ENCODE measurements around the gene ZNRD2.

The ZNRD2 gene

DNA sequence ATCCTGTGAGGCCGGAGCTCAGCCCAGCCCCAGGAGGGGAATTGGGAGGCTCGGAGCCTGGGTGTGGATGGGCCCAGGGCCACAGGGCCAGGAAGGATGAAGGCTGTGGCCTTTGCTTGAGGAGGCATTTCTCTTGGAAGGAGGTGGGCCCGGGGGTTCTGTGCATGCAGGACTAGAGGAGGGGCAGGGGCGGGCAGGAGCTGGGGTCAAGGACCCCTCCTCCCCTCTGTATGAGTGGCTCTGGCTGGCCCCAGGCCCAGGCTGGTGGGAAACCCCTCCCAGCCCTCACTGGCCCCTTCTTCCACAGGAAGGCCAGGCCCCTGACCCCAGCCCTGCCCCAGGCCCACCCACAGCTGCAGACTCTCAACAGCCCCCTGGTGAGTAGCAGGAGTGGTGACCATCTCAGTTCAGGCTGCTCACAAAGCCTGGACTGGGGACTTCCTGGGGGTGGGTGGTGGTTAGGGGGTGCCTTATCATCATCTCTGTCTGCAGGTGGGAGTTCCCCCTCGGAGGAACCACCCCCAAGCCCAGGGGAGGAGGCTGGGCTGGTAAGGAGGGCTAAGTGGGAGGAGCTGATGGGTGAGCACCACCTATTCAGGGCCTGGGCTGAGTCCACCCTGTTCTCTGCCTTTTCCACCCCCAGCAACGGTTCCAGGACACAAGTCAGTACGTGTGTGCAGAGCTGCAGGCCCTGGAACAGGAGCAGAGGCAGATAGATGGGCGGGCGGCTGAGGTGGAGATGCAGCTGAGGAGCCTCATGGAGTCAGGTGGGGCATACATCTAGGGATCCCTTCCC is 19.4 kb downstream of the ZNRD2 start:
- no peak for DNase-seq

DNA sequence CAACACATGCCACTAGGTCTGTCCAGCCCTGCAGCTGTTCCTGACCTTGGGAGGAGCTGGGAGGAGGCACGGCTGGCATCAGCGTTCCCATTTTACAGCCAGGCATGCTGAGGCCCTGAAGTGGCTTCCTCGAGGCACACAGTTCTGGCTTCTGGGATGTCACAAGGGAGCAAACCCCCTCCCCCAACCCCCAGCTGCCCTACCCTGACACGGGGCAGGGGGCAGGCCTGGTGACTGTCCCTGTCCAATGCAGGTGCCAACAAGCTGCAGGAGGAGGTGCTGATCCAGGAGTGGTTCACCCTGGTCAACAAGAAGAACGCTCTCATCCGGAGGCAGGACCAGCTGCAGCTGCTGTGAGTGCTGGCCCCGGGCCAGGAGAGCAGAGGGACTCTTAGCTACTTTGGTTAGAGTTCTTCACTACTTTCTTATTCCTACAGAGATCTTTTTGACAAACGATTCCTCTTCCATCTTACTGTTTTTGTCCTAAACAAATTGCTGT is 20.0 kb downstream of the ZNRD2 start:
- no peak for DNase-seq

DNA sequence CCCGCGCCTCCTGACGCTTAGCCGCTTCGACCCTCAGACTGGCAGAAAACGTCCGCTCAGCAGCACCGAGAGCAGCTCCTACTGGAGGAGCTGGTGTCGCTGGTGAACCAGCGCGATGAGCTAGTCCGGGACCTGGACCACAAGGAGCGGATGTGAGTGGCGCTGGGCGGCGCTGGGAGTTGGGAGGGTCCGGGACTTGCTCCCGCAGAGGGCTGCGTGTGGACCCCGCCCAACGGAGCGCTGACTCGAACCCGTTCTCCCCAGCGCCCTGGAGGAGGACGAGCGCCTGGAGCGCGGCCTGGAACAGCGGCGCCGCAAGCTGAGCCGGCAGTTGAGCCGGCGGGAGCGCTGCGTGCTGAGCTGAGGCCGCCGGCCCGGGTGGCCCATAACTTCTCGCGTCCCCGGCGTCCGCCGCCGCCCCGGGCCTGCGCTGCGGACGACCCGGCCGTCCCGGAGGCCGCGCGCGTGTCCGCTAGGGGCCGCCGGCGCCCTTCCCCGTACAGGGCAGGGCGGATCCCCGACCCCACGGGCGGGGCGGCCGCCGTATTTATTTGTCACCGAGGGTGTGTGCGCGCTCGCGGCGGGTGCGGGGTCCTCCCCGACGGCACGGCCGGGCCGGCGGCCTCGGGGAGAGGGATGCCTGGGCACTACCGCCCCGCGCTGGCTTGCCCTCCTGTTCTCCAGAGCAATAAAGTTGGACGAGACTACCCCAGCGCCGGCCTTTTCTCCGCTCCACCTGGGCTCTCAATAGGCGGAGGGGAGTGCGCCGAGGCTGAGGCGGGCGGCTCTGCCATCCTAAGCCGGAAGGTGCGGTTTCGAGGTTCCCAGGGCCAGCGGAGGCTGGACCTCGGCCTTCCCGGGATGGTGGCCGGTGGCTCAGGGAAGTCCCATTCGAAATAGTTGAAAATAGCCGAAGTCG is 21.9 kb downstream of the ZNRD2 start:
- no peak for DNase-seq

DNA sequence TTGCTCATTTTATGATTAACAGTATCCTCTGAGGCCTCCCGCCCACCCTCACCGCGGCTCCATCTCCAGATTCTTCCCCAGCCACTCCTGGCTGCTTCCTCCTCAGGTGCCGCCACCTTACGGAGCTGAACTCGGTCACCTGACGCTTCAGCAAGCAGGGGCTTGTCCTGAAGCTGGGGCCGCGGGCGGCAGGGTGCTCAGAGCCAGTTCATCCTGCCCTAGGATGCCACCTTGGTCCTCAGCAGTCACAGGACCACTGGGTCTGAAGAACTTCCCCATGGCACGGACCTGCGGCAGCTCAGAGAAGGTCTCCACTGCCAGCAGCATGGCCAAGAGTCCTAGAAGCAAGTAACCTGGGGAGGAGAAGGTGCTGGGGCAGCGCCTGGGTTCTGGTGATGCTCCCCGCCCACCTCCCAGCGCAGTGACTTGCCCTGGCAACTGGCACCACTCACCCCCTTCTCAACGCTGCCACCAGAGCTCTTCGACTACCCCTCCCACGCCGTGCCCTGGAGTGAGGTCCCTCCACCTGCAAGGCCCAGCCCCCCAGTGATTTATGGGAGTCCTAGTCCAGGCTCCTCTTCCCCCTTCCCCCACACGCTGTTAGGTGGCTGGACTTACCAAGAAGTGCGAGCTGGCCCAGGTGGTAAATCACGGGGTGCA is 22.7 kb downstream of the ZNRD2 start:
- DNase-seq, result no peak

DNA sequence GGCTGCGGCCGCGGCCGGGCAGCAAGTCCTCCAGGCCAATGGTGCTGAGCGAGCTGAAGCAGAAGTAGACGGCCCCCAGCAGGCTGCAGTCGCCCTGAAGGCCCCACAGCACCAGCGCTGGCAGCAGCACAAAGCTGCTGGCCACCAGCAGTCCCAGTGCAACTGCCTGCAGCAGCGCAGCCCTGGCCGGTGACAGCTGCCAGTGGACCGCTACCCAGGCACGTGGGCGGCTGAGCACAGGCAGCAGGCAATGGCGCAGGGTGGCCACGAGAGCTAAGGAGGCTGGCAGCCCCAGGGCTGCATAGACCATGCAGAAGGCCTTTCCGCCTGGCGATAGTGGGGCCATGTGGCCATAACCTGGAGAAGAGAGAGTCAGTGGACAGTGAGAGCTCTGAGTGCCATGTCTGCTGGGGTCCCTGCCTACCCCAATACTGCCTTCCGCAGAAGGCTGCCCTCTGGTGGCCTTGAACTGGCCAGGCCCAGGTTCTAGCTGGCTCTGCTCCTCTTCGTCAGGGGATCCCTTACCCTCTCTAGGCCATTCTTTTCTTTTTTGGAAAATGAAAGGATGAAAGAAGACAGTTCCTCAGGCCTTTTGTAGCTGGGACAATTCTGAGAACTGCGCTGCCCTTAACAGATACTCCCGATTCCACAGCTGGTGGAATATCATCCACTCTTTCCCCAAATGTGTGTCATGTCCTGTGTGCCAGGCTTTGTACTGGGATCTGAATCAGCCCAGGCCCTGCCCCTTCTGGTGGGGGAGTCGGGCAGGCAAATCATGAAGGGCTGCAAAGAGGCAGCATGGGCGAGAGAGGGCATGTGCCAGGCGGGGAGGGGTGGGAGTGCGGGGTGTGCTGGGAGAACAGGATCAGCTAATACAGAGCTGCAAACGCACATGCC is 23.5 kb downstream of the ZNRD2 start:
- peak; percentile 65 for DNase-seq

DNA sequence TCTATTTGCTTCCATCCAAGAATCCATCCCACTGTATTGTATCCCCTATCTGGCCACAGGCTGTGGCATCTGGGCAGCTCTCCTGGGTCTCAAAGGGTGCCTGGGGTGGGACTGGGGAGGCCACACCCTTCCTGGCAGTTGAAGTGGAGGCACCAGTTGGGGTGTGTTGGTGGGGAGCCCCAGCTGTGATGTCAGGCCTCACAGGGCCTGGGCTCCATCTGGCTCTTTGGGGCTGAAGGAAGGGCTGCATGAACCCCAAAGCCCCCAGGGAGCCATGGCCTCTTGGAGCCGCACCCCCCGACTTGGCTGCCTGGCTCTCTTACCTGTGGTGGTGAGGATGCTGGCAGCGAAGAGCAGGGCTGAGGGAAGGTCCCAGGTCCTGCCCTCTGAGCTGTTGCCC is 24.9 kb downstream of the ZNRD2 start:
- no peak for DNase-seq

DNA sequence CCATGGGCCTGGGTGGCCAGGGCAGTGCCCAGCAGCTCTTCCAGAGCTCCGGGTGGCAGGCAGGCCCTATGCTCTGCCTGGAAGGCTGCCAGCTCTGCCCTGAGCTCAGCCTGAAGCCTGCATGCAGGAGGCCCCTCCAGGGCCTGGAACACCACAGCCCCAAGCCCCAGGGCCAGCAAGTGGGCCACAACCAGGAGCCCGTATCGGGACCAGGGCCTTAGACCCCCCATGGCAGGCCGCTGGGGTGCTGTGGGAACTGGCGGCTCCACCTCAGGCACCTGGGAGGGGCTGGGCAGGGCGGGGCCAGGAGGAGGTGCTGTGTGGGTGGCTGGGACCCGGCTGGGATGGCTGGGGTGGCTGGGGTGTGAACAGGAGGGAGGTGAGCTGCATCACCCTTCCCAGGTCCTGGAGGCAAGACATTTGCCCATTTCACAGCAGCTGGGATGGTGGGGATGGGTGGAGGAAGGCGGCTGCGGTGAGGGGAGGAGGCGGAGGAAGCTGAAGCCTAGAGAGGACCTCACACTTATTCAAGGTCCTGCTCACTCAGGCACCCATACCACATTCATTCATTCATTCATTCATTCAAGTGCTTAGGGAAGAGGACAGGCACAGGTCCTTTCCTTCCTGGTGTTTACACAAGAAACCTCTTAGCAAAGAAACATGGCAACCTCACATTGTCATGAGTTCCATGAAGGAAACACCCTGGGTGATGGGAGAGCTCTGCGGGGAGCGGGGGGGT is 25.4 kb downstream of the ZNRD2 start, which contains the start of gene KCNK7:
Gene KCNK7, minus strand, starts transcription at position 258 of the 739 bp plus-strand sequence. Its CDS starts 28 bp downstream, at position 230.
- DNase-seq, result no peak

DNA sequence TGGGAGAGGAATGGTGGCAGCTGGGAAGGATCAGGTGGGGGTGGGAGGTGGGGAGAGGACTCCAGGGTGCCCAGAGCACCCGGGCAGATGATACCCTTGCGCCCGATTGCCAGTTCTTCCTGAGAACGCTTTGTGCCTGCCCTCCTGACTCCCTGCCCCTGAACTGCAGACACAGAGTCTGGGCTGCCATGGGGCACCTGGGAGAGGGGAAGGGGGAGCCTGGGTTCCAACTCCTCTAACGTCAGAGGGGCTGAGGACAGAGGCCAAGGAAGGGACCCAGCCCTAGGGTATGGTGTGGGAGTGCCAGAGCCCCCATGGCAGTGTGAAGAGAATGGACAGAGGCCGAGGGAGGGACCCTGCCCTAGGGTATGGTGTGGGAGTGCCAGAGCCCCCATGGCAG is 26.2 kb downstream of the ZNRD2 start:
- DNase-seq, result no peak

DNA sequence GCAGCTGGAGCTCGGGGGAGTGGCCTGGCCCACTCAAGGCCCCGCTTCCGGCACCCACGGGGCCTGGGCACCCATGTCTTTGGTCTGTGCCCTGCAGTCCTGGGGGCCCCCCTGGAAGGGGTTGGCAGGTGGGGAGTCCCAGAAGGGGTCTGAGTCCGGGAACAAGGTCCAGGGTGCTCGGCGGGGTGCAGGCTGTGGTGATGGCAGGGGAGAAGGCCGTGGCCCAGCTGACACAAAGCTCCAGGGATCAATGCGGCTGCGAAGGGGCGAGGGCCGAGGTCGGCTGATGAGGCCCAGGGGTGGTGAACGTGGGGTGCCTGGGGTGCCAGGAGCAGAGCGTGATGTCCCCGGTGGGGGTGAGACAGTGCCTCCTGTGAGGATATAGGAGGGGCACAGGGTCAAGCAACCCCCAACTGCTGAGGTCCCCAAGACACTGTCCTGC is 28.0 kb downstream of the ZNRD2 start:
- DNase-seq, result no peak

DNA sequence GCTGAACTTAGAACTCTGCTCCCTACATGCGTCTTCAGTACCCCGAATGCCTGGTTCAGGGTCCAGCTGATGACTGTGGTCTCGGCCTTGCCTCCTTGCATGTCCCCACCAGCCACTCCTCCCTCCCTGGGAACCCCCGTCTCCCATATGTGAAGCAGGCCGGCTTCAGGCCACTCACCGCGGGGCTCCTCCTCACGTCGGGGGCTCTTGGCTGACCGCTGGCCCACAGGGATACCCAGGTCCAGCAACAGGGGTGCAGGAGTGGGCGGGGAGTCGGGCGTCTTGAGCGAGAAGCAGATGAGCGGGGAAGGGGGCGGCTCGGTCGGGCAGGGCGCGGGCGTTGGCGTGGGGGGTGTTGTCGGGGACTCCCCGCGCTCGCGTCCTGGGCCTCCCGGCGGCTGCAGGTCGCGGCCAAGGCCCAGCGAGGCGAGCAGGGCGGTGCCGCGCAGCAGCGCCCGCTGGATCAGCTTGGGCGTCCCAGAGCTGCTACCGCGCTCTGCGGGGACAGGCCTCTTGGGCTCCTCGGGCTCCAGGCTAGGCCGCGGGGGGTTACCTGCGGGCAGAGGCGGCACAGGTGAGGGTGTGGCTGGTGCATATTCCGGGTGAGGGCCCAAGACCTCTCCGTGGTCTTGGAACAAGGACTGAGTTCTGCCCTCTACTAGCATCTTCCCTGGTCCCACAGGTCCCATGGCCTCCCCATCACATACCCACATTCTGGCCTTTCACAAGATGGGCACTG is 29.1 kb downstream of the ZNRD2 start:
- DNase-seq, result no peak

DNA sequence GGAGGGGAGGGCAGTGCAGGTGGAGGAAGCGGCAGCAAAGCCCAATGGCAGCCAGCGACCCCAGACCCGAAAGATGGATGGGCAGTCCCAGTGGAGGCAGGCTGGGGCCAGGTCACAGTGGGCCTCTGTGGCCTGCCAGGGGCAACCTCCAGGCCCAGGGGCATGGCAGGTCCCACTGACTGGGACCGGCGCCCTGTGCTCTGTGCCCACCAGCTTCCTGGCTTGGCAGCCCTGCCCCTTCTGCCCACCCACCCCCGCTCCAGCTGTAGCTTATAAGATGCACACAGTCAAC is 29.6 kb downstream of the ZNRD2 start:
- DNase-seq, result no peak

DNA sequence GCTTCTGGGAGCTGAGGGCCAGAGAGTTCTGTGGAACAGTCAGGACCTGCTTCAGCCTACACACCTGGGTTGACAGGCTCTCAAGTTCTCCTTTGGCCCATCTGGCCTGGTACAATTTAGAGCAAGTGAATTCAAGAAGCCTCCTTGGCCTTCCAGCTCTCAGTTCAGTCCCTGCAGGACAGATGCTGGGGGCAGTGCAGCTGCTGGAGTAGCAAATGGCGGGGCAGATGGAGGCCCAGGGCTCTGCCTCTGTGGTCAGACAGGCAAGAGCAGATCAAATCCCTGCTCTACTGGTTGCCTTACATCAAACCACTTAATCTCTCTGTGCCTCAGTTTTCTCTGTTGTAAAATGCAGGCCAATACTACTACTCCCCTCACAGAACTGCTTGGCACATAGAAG is 34.0 kb downstream of the ZNRD2 start:
- no peak for DNase-seq

DNA sequence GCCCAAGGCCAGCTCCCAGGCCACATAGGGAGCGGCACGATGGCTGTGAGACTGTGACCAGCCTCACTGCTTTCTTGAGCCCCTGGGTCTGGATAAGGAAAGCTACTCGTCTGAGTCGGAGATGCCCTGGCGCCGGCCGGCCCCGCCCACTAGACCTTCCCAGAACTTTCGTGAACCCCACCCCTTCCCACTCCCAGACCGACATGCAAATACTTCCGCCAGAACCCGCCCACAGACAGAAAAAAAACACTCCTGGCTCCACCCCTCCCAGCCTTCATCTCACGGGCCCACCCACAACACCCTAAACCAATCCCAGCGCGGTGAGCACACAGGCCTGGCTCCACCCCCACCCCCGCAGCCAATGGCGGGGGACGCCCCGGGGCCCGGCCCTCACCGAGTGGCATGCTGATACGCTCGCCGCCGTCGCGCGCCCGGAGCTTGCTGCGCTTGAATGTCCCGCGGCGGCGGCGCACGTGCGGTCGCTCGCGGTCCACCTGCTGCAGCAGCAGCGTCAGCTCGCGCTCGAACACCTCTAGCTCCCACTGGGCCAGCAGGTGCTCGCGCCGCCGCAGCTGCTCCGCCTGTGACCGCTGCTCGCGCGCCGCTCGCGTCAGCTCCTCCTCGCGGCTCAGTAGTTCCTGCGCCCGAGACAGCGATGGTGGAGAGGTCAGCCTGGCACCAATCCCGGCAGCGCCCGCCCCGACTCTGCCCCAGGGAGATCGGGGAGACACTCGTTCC is 36.8 kb downstream of the ZNRD2 start:
- no peak for DNase-seq

DNA sequence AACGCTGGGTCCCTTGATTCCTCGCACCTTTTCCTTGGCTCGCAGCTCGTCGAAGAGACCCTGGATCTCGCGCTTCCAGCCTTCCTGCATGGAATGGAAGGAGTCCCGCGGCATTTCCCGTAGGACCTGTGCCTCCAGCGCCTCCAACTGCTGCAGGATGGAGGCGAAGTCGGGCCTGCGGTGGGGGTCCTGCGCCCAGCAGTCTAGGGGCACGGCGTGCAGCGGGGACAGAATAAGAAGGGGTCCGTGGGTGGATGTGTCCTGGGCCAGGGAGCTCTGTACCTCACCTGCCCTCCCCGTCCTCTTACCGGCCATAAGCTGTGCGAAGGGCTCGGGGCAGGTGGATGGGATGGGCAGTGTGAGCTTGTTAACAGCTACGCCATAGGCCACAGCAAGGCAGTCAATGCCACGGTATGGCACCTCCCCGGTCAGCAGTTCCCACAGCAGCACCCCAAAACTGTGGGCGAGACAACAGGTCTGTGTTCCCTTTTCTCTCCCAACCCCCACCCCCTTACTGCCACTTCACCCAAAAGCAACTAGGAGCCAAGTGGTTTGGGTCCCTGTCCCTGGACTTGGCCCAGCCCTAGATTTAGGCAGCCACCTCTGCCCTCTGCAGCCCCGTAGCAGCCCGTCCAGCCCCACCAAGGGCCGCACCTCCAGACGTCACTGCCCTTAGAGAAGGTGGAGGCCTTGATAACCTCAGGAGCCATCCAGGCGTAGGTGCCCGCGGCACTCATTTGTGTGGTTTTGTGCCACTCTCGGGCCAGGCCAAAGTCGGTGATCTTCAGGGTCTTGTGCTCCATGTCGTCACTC is 37.5 kb downstream of the ZNRD2 start:
- DNase-seq, result no peak

DNA sequence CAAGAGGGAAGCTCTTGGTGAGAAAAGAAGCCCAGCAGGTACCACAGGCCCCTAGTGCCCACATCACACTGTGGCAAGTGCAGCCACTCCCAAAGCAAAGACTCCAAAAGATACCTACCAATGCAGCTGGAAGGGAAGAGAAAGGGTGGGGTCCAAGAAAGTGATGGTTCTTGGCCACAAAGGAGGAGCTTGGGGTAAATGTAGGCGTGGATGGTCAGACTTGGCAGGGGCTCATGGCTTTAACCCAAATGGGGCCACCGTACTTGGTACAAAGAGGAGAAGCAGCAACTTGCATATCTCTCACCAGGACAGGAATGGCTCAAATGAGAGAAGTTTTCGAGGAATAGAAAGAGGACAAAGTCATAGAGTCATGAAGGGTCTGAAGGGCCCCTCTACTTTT is 39.0 kb downstream of the ZNRD2 start:
- no peak for DNase-seq

DNA sequence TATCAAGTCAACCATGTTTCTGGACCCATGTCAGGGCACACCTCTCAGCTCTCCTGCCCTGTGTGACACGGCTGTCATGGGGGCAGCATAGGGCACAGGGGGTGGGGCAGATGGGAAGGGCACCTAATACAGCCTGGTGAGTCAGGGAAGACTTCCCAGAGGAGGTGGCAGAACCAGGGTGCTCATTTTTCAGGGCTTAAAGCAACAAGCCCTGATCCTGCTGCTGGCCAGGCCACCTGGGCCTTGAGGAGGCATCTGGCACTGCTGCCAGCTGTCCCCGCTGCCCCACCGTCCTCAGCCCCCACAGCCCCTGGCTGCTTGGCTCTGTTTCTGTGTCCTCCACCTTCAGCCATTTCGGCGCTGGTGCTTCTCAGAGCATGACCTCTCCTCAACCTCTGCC is 39.4 kb downstream of the ZNRD2 start:
- DNase-seq, result no peak

DNA sequence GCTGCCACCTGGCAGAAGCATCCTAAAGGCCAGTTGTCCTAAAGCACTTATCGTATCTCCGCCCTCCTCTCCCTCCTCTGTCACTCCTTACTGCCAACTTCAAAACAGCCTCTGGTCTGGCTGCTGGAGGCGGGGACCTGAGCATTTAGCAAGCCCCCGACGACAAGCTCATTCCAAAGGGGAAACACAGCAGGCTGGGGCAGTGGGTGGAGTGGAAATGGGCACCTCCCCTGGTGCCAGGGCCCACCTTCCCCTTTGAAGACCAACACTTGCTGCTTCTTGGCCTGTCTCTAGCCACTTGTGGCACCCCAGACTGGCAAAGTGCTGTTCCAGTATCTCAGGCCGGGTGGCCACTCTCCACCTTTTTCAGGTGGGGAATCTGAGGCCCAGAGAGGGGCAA is 40.1 kb downstream of the ZNRD2 start:
- no peak for DNase-seq

DNA sequence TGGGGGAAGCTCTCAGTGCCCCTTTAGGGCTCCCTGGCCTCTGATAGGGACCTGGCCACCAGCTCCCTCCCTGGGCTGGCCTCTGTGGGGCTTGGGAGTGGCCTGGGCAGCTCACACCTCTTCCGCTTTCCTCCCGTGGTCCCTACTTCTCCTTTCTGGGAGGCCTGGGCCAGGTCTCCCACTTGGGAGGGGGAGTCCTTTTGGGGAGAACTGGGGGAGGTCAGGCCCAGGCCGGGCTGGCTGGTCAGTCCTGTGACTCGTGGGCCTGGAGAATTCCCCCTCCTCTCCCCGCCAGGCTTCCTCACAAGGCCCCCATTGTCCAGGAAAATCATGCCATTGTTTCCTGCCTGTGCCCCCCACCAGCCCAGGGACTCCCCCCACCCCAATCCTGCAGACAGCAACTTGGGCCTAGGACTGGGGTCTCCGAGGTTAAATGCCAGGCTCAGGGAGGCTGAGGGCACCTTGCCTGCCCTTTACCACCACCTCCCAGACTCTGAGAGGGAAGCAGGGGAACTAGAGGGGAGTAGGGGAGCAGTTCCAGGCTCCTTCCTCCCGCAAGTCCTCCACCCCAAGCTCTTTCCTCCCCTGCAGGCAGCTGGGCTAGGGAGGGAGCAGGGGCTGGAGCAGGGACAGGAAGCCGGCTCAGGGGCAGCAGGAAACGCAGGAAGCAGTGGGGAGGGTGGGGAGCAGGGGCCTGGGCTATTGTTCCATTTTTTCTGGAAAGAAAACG is 40.9 kb downstream of the ZNRD2 start:
- DNase-seq, result no peak

All from CD4-positive, alpha-beta T cell treated with Interleukin-6 for 4 hours (primary cell).